ENCODE measurements around the gene NCOA7.
"Not testable (repeated sequence)": the region's sequence is repeated elsewhere in the genome, so short reads cannot be mapped to it uniquely, and the experiment has no call there.

The NCOA7 gene

GRCh38 chr6:125927761-125928160, 137.0 kb downstream of the NCOA7 start:
- no peak for DNase-seq

GRCh38 chr6:125930765-125931418, 140.1 kb downstream of the NCOA7 start:
- no peak for DNase-seq

GRCh38 chr6:125931733-125932450, 141.1 kb downstream of the NCOA7 start:
- no peak for DNase-seq

- no peak for DNase-seq
Measured at GRCh38 chr6:125932451-125932795, 141.7 kb downstream of the NCOA7 start.

GRCh38 chr6:125935520-125935919, 144.8 kb downstream of the NCOA7 start:
- DNase-seq, result not testable (repeated sequence)

GRCh38 chr6:125939026-125939425, 148.3 kb downstream of the NCOA7 start:
- no peak for DNase-seq

GRCh38 chr6:125939791-125940190, 149.0 kb downstream of the NCOA7 start:
- DNase-seq, result no peak

- no peak for DNase-seq
Measured at GRCh38 chr6:125940247-125941041, 149.7 kb downstream of the NCOA7 start.

- DNase-seq, result no peak
Measured at GRCh38 chr6:125942672-125943527, 152.1 kb downstream of the NCOA7 start.

GRCh38 chr6:125943528-125944433, 153.0 kb downstream of the NCOA7 start:
- DNase-seq, result no peak

GRCh38 chr6:125944434-125944816, 153.7 kb downstream of the NCOA7 start:
- DNase-seq, result no peak

GRCh38 chr6:125944896-125945295, 154.1 kb downstream of the NCOA7 start:
- no peak for DNase-seq

- DNase-seq, result no peak
Measured at GRCh38 chr6:125945378-125946141, 154.8 kb downstream of the NCOA7 start.

- DNase-seq, result no peak
Measured at GRCh38 chr6:125947615-125948014, 156.9 kb downstream of the NCOA7 start.

GRCh38 chr6:125948455-125948854, 157.7 kb downstream of the NCOA7 start:
- no peak for DNase-seq

GRCh38 chr6:125949069-125949468, 158.3 kb downstream of the NCOA7 start:
- no peak for DNase-seq

- peak; percentile 13 for DNase-seq
Measured at GRCh38 chr6:125950293-125950692, 159.5 kb downstream of the NCOA7 start.

GRCh38 chr6:125950716-125951115, 160.0 kb downstream of the NCOA7 start:
- not testable (repeated sequence) for DNase-seq

- no peak for DNase-seq
Measured at GRCh38 chr6:125951323-125951722, 160.6 kb downstream of the NCOA7 start.

GRCh38 chr6:125952764-125953501, 162.2 kb downstream of the NCOA7 start:
- peak; percentile 60 for DNase-seq
